Endothelial cell of umbilical vein (primary cell): Measurements from ENCODE around the gene NEK6. TPM values are rescaled to one million over a fixed set of nuclear protein-coding genes. Genes with fewer than 3 reads are reported as not detected.

ENCODE experiments used
- BruUV-seq: library from RNA; stranded (reverse); fragments of 400-500 nt; replicated peaks from 2 replicates; lab custom pipeline; 2021; lab: Mats Ljungman, UMichigan
- CTCF ChIA-PET: fragments of 300-600, 350-600 bp; sonication (Branson Sonifier 250); formaldehyde crosslinking; loops from one replicate; lab custom pipeline; 2021; ENCODE audit warnings: antibody characterized with exemption, inconsistent platforms; lab: Charles Lee
- POLR2A ChIA-PET: fragments of 300-600, 350-600 bp; sonication (Branson Sonifier 250); formaldehyde crosslinking; loops from one replicate; lab custom pipeline; 2021; ENCODE audit warnings: antibody characterized with exemption, inconsistent platforms; lab: Charles Lee
- DNase-seq: peaks from one replicate; pipeline ENCODE4 v3.0.0-alpha.2; 2011; ENCODE audit warnings: low read depth, low spot score
- FAIRE-seq: peaks from 2 replicates; lab custom pipeline; 2011; peaks lifted over from hg19 to GRCh38; lab: Jason Lieb, UNC
- H2AFZ ChIP-seq: 2 replicates; pipeline ENCODE4 v1.6.0; 2012; ENCODE audit warnings: low read depth, low read length, control low read depth, inconsistent platforms
- H3K27ac ChIP-seq: 2 replicates; pipeline ENCODE4 v1.5.1; 2011; ENCODE audit warnings: low read depth, mild to moderate bottlenecking, control low read depth, low read length, moderate library complexity; ENCODE audit not compliant: insufficient read depth
- H3K27me3 ChIP-seq, 2 experiments: 2 replicates each; pipeline versions ENCODE4 v1.6.0 to v1.6.1; 2011; ENCODE audit warnings: low read length in 2 of 2, mixed read lengths in 1 of 2; ENCODE audit not compliant: control insufficient read depth in 2 of 2, insufficient read depth in 2 of 2
- H3K36me3 ChIP-seq, 2 experiments: 2 replicates in 1 of 2; 3 replicates in 1 of 2; pipeline ENCODE4 v1.5.1; 2011; ENCODE audit warnings: low read length in 2 of 2, mild to moderate bottlenecking in 1 of 2, moderate library complexity in 1 of 2; ENCODE audit not compliant: control insufficient read depth in 2 of 2, insufficient read depth in 2 of 2; ENCODE audit errors: extremely low read depth in 1 of 2
- H3K4me1 ChIP-seq: 3 replicates; pipeline ENCODE4 v1.5.1; 2011; ENCODE audit warnings: mild to moderate bottlenecking, low read length; ENCODE audit not compliant: control insufficient read depth, insufficient read depth; ENCODE audit errors: extremely low read depth
- H3K4me2 ChIP-seq: 2 replicates; pipeline ENCODE4 v1.6.1; 2011; ENCODE audit warnings: low read length, control low read depth, mixed read lengths; ENCODE audit not compliant: insufficient read depth
- H3K4me3 ChIP-seq, 3 experiments: fragments of 200-600 bp in 1 of 3; sonication (generic), shearing (Covaris generic) in 1 of 3; replicated peaks in 1 of 3; 2 replicates each; pipeline ENCODE4 v1.5.1; 2011 to 2016; ENCODE audit warnings: control low read depth in 3 of 3, low read length in 3 of 3, mild to moderate bottlenecking in 2 of 3, inconsistent platforms in 1 of 3, low read depth in 1 of 3, moderate library complexity in 1 of 3; ENCODE audit not compliant: insufficient read depth in 1 of 3
- H3K79me2 ChIP-seq: 2 replicates; pipeline ENCODE4 v1.6.0; 2012; ENCODE audit warnings: low read length, inconsistent platforms; ENCODE audit not compliant: control insufficient read depth, insufficient read depth
- H3K9ac ChIP-seq: replicated peaks from 2 replicates; pipeline ENCODE3; 2011; ENCODE audit warnings: low read length, control low read depth; ENCODE audit not compliant: insufficient read depth; ENCODE audit errors: extremely low read depth
- H3K9me1 ChIP-seq: replicated peaks from 3 replicates; pipeline ENCODE4 v1.6.0; 2011; ENCODE audit warnings: mild to moderate bottlenecking, low read length; ENCODE audit not compliant: control insufficient read depth, insufficient read depth; ENCODE audit errors: extremely low read depth
- H3K9me3 ChIP-seq: replicated peaks from 2 replicates; pipeline ENCODE4 v1.5.1; 2012; ENCODE audit warnings: low read length, inconsistent platforms; ENCODE audit not compliant: control insufficient read depth, insufficient read depth
- H4K20me1 ChIP-seq: replicated peaks from 2 replicates; pipeline ENCODE3; 2011; ENCODE audit warnings: mild to moderate bottlenecking, low read length; ENCODE audit not compliant: control insufficient read depth, insufficient read depth; ENCODE audit errors: extremely low read depth
- EZH2 ChIP-seq: IDR thresholded peaks from 2 replicates; pipeline ENCODE4 v1.6.1; 2012; ENCODE audit warnings: borderline replicate concordance, low read depth, mild to moderate bottlenecking, moderate library complexity, low read length, inconsistent platforms; ENCODE audit not compliant: severe bottlenecking
- FOS ChIP-seq: IDR thresholded peaks from 2 replicates; pipeline ENCODE4 v1.6.1; 2011; ENCODE audit warnings: mild to moderate bottlenecking, low read length, moderate library complexity, borderline replicate concordance; ENCODE audit not compliant: insufficient read depth
- GATA2 ChIP-seq: IDR thresholded peaks from 2 replicates; pipeline ENCODE4 v1.7.0; 2011; ENCODE audit warnings: low read depth, mild to moderate bottlenecking, moderate library complexity, mixed read lengths, low read length; ENCODE audit not compliant: insufficient read length, insufficient read depth
- JUN ChIP-seq: IDR thresholded peaks from 2 replicates; pipeline ENCODE4 v1.6.1; 2011; ENCODE audit warnings: borderline replicate concordance, low read depth; ENCODE audit not compliant: insufficient read length, insufficient read depth
- MYC ChIP-seq: IDR thresholded peaks from one replicate; pipeline ENCODE4 v1.6.1; 2011; ENCODE audit warnings: mild to moderate bottlenecking, low read depth, low read length
- POLR2A ChIP-seq: IDR thresholded peaks from 2 replicates; pipeline ENCODE4 v1.6.1; 2012; ENCODE audit warnings: low read depth, mild to moderate bottlenecking, control low read depth, low read length
- POLR2AphosphoS5 ChIP-seq: IDR thresholded peaks from 2 replicates; pipeline ENCODE4 v1.6.1; 2012; ENCODE audit warnings: low read depth, mild to moderate bottlenecking, control low read depth, low read length, moderate library complexity; ENCODE audit not compliant: insufficient read depth
- dilution Hi-C: fragments of 300-500 bp; cut with MboI; formaldehyde crosslinking; loops from one replicate; pipeline ENCODE4 v1.15.0; 2019; ENCODE audit warnings: low sequenced_read_pairs; ENCODE audit not compliant: extremely low pct_ligation_motif_present
- intact Hi-C: fragments of 100-400 bp; cut with micrococcal nuclease; formaldehyde crosslinking; loops from one replicate; pipeline ENCODE4 v1.10.0; 2022
- polyA plus RNA-seq, 4 experiments: library from polyadenylated mRNA; depleted of rRNA in 3 of 4; stranded (reverse) in 3 of 4; unstranded in 1 of 4; fragments of >200 nt; gene quantifications; 2 replicates each; pipeline versions ENCODE4 v1.2.1 to v1.2.3, GENCODE V29; 2011 to 2012; ENCODE audit warnings: missing spikeins in 1 of 4
- total RNA-seq: library from RNA; stranded (reverse); gene quantifications from 2 replicates; pipeline ENCODE4 v1.2.3, GENCODE V29; 2021
- TF ChIP-seq, protein P1 (sequence below), 2 donors: IDR thresholded peaks; 1 replicate in 1 of 2; 2 replicates in 1 of 2; pipeline ENCODE4 v1.5.1; 2011; ENCODE audit warnings: low read length in 2 of 2, mild to moderate bottlenecking in 2 of 2, moderate library complexity in 2 of 2, control low read depth in 1 of 2, inconsistent platforms in 1 of 2, low read depth in 1 of 2; ENCODE audit not compliant: insufficient read depth in 1 of 2; ENCODE audit errors: extremely low read depth in 1 of 2
- TF ChIP-seq, protein P2 (sequence below): IDR thresholded peaks from 2 replicates; pipeline ENCODE4 v1.6.1; 2011; ENCODE audit not compliant: insufficient read depth, insufficient read length

NEK6 gene
- total and polyA plus RNA-seq, 2 donors (not counting 3 experiments of a cell fraction or from before 2014, with no cell fraction given), result 64.3 to 67.1 TPM

DNA sequence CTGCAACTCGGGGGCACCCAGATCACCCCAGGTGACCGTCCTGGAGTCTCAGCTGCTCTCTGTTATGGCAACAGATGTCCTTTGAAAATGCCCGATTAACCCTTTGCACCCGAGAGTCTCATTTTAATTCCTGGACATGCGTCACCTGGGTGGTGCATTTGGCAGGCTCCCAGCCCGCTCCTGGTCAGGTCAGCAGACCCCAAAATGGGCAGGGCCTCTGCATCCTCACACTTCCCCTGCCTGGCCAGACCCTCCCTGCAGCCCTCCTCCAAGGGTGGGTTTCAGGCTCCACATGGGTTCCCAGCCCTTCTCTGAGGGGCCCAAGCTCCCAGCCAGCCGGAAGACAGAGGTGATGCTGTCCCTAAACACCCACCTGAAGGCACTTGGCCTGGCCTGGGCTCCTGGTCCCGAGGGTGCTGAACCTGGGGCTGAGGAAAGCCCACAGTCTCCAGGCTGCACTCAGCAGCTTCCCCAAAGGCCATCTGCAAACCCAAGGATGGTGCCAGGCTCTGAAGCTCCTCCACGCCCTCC is 88.1 kb downstream of the NEK6 start:
- CTCF ChIA-PET, result no interaction called here

More for the DNA sequence above, 88.1 kb downstream of the NEK6 start:
- no peak overlapping the region for H3K27ac ChIP-seq
- TF ChIP-seq POLR2AphosphoS5, result no peak
- TF ChIP-seq FOS, result no peak
- TF ChIP-seq, protein P1, sequence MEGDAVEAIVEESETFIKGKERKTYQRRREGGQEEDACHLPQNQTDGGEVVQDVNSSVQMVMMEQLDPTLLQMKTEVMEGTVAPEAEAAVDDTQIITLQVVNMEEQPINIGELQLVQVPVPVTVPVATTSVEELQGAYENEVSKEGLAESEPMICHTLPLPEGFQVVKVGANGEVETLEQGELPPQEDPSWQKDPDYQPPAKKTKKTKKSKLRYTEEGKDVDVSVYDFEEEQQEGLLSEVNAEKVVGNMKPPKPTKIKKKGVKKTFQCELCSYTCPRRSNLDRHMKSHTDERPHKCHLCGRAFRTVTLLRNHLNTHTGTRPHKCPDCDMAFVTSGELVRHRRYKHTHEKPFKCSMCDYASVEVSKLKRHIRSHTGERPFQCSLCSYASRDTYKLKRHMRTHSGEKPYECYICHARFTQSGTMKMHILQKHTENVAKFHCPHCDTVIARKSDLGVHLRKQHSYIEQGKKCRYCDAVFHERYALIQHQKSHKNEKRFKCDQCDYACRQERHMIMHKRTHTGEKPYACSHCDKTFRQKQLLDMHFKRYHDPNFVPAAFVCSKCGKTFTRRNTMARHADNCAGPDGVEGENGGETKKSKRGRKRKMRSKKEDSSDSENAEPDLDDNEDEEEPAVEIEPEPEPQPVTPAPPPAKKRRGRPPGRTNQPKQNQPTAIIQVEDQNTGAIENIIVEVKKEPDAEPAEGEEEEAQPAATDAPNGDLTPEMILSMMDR (IDR thresholded peaks at IDR 0.05; ENCODE audit: extremely low read depth in 1 of 2, insufficient read depth in 1 of 2, low read depth in 1 of 2, low read length in 2 of 2), result no peak
- no peak for TF ChIP-seq MYC
- TF ChIP-seq EZH2, result no peak
- no peak for TF ChIP-seq GATA2
- TF ChIP-seq, protein P2, sequence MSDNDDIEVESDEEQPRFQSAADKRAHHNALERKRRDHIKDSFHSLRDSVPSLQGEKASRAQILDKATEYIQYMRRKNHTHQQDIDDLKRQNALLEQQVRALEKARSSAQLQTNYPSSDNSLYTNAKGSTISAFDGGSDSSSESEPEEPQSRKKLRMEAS, result no peak
- TF ChIP-seq JUN, result no peak
- TF ChIP-seq POLR2A, result no peak
- H3K9me1 ChIP-seq, result no peaks in the 10 kb centered on the region
- no peak for FAIRE-seq
- H4K20me1 ChIP-seq, result no peaks in the 10 kb centered on the region
- dilution Hi-C loops (no loop called here), intact Hi-C loops (no loop called here)
- no peaks in the 10 kb centered on the region for H3K27me3 ChIP-seq
- DNase-seq, result no peak
- H3K4me2 ChIP-seq, result no peak overlapping the region
- no peak overlapping the region for H2AFZ ChIP-seq
- BruUV-seq, result no TSS peak
- H3K36me3 ChIP-seq, result peaks cover 3 to 58% of the 10 kb centered on the region in 2 experiments
- no peak overlapping the region for H3K4me3 ChIP-seq
- H3K9me3 ChIP-seq, result no peaks in the 10 kb centered on the region
- no peaks in the 10 kb centered on the region for H3K4me1 ChIP-seq
- H3K9ac ChIP-seq, result no peak overlapping the region
- no peaks in the 10 kb centered on the region for H3K79me2 ChIP-seq
- POLR2A ChIA-PET, result no interaction called here
